NCI-H187 treated with DMSO at 0.1 percent for 48 hours (cell line): ENCODE results near the gene PPIL3.
"Not testable (repeated sequence)": the region's sequence is repeated elsewhere in the genome, so short reads cannot be mapped to it uniquely, and the experiment has no call there.

Experiments used
- DNase-seq: peaks from one replicate; lab custom pipeline; 2025; lab: John Stamatoyannopoulos, UW

Gene PPIL3

GRCh38 chr2:200888704-200889625, at the start of gene PPIL3, which contains the start of gene NIF3L1:
PPIL3 (minus strand) TSS chr2:200889077; CDS start chr2:200887615, 1,462 bp downstream.
NIF3L1 (plus strand) TSS chr2:200889371; CDS start chr2:200891944, 2,573 bp downstream.
- peak; percentile 65 for DNase-seq

DNA sequence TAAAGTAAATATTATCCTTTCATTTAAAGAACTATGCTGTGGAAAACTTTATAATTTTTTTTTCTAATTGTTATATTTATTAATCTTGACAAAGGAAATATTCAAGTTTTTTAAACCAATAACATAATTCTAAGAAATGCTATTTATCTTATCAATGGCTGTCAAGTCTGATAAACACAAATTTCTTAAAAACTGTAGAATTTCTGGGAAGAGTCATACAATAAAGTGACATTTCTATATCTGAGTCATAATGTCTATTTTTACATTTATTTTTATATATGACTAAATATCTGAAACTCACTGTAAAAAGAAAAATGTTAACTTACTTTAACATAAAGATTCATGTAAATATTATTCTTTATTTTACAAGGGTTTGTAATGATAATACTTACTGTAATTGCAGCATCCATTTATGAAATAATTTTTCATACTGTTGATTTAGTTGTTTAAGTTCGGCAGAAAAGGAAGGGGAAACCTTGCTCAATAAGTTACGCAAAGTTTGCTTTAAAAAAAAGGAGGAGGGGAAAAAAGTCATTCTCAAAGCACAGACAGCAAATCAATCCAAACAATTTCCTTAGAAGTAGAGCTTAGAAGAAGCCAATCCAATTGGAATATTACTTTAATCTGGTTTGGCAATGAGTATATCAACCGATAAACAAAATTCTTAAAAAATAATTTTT, 42.2 kb upstream of the PPIL3 start:
- DNase-seq = no peak

- no peak for DNase-seq
These were observed 40.7 kb upstream of the PPIL3 start for GRCh38 chr2:200929334-200930249.

DNA sequence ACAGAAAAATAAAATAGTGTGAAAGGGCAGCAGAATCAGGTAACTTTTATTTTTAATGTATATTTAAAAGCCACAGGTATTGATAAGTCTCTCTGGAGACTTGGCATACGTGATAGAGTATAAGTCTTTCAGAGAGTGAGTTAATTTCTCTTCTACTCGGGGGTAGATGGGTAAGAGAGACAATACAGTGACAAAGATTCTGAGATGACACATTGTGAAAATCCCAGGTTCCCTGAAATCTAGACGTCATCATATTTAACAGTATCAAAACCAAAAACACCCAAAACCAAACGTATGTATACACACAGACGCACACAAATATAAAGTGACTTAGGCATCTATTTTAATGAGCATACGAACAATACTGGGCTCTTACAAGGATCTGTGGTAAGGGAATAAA, 33.6 kb upstream of the PPIL3 start:
- no peak for DNase-seq

DNA sequence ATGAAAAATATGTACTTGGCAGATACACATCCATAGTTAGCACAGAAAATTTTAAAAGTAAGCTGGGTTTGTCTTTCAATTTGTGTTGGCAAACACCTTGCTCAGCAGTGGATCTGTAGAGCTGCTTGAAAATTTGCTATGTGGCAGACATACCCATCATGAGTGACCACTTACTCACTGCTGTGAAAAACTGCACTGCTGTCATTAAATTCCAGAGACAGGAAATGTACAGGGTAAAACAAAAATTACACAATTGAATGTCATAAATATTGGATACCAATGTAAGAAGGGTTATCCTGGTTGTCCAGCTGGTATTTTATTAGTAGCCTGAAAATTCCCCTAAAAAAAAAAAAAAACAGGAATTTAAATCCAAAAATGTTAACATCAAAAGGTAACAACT, 24.8 kb upstream of the PPIL3 start:
- no peak for DNase-seq

GRCh38 chr2:200909958-200910357, 21.1 kb upstream of the PPIL3 start:
- DNase-seq = no peak

DNA sequence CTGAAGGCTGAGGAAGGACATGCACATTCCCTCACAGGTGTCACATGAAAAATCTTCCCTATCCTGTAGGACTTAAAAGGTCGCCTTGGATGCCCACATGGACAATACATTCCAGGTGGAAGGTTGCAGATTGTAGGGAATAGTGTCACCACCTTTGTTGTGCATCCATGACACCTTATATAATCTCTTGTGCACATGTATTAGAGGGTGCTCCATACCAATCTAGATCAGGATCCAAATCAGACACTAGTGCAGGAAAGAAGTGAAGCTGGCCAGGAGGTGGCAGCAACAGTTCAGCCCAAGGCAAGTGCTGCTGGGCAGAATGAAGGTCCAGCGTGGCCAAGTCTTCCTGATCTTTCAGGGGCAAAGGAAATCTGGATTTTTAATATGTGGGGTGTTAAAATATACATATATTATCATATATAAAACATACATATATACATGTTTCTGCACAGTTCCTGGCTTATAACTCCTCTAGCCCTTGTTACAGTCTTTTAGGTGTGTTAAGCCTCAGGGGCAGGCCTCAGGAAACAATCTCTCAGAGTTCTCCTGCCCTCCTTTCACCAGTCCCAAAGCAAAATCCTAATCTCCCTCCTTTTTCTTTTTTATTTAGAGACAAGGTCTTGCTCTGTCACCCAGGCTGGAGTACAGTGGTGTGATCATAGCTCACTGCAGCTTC, 16.9 kb upstream of the PPIL3 start:
- DNase-seq = no peak

DNA sequence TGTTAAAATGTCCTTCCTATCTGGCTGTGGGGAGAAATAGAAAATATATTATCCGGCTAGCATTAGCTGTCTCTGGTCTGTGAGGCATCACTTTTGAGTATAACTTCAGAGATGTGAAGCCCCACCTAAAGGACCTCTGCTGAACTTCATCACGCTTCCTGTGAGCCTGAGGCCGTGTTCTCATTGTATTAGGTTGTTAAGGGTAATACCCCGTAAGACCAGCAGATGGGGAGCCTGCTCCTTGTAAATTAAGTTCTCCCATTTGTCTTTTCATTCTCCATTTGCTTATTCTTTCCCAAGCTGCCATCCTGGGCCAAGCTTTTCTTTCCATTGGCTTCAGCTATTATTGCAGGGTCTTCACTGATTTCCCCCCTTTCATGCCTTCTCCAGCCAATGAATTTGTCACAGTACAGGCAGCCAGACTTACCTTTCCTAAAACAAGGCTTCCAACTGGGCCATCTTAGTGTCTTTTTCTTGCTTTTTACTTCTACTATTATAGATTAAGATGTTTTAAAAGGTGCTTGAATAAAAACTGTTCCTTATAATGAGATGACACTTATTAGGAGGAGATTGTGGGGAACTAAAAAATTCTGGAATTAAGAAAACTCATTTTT, 12.7 kb upstream of the PPIL3 start:
- DNase-seq = no peak

- no peak for DNase-seq
These were observed 10.6 kb upstream of the PPIL3 start for GRCh38 chr2:200899482-200899881.

- DNase-seq = not testable (repeated sequence)
These were observed 7.1 kb downstream of the PPIL3 start for GRCh38 chr2:200881715-200882249.

GRCh38 chr2:200878289-200878880, 10.5 kb downstream of the PPIL3 start:
- DNase-seq = no peak

- DNase-seq = no peak
These were observed 11.4 kb downstream of the PPIL3 start for GRCh38 chr2:200877443-200877842.

DNA sequence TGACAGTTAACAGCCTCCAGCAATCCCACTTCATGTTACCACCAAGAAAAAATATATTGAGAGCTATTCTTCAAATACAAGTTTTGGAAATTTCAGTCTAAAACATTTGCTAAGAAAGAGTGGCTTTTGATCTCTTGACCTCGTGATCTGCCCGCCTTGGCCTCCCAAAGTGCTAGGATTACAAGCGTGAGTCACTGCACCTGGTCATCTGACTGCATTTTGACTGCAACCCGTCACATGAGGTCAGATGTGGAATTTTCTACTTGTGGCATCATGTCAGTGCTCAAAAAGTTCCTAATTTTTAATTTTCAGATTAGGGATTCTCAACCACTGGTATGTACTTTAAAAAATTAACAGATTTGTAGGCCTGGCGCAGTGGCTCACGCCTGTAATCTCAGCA, 15.3 kb downstream of the PPIL3 start:
- no peak for DNase-seq

- DNase-seq = no peak
These were observed 17.7 kb downstream of the PPIL3 start for GRCh38 chr2:200871151-200871550.

- no peak for DNase-seq
These were observed 19.9 kb downstream of the PPIL3 start for GRCh38 chr2:200869014-200869413.

DNA sequence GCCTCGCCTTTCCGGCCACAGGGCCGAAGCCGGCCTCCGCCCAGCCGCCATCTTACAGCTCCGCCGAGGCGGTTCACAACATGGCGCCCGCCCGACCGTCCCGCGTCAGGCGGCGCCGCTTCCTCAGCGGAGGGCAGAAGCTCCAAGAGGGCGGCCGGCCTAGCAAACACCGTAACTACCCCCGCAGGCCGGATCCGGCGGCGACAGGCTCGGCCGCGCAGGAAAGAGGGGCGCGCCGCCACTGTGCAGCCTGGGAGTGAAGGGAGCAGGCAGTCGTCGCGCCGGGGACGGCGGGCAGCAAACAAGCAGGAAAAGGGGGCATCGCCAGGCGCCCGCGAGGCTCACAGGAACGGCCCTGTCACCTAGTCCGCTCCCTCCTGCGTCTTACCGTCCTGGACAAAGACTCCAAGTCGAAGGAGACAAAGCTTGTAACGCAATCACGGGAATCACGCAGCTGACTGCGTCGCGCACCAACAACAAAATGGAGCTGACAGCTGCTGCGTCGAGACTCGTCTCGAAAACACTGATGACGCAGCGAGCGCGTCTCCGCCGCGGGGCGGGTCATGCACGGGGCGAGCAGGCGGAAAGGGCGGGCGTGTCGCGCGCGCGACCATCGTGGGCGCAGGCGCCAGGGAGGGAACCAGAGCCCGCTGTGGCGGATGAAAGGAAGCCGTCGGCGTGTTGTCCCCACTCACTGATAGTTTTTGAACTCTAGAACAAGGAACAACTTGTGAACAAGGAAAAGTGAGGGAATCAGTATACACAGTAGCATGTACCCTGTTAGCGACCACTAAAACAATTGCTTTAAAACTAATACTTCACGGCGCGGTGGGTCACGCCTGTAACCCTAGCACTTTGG, 24.5 kb downstream of the PPIL3 start, which contains the start of gene CLK1:
TSS of gene CLK1 (minus strand) at position 483 of the 859 bp plus-strand sequence. CDS start 2,796 bp downstream, outside the sequence.
- peak; percentile 29 for DNase-seq

- no peak for DNase-seq
These were observed 25.1 kb downstream of the PPIL3 start for GRCh38 chr2:200863782-200864175.

DNA sequence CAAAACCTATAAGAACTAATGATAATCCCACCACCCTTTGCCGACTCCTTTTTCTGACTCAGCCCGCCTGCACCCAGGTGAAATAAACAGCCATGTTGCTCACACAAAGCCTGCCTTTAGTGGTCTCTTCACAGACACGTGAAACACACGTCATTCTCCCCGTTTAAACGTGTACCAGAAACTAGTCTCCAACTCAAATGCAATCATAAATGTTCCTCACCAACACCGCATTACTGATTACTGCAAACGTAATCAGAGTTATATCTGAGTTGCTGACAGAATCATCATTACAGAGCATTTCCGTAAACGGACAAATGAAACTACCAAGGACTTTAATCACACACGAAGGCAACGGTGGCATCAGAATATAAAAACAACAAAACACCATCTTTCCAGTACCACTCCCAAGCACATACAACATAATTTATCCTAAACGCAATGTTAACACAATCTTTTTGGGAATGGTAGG, 26.3 kb downstream of the PPIL3 start:
- DNase-seq = no peak

- DNase-seq = no peak
These were observed 27.2 kb downstream of the PPIL3 start for GRCh38 chr2:200861617-200862155.
